ENCODE data around the gene CAMK4. TPM values are rescaled to one million over a fixed set of nuclear protein-coding genes. Genes with fewer than 3 reads are reported as not detected.

The CAMK4 gene
- total RNA-seq, 4 donors from 2014 or later = 0.75 to 5.6 (median 4.7) TPM

DNA sequence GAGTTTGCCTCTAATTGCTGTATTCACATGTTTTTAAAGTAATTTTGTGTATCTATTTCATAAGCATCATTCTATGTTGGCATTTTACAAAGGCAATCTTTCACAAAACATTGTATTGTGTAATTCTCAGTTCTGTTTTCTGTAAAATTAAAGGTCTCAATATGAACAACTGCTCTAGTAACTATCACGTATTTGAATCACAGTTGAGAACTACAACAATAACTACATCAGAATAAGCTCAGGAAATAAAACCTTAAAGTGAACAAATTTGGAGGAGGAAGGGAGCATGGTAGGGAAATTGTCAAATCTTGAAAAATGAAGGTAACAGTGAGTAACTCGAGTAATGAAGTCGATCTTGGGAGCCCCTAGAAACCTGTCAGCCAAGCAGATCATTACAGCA is 22.5 kb upstream of the CAMK4 start:
- H3K4me3 ChIP-seq = no peak overlapping the region
- in situ Hi-C loops (cut with MboI; ENCODE audit: low pct_ligation_motif_present in 1 of 4, low pct_unique_long_range_greater_than_20kb in 1 of 4, low sequenced_read_pairs in 3 of 4) = no loop called here
- TF ChIP-seq POLR2A (IDR thresholded peaks at IDR 0.05) (no peak), EP300 (IDR thresholded peaks at IDR 0.05; ENCODE audit: low read depth) (no peak), POLR2AphosphoS5 (IDR thresholded peaks at IDR 0.05) (no peak)
- TF ChIP-seq, protein P1, sequence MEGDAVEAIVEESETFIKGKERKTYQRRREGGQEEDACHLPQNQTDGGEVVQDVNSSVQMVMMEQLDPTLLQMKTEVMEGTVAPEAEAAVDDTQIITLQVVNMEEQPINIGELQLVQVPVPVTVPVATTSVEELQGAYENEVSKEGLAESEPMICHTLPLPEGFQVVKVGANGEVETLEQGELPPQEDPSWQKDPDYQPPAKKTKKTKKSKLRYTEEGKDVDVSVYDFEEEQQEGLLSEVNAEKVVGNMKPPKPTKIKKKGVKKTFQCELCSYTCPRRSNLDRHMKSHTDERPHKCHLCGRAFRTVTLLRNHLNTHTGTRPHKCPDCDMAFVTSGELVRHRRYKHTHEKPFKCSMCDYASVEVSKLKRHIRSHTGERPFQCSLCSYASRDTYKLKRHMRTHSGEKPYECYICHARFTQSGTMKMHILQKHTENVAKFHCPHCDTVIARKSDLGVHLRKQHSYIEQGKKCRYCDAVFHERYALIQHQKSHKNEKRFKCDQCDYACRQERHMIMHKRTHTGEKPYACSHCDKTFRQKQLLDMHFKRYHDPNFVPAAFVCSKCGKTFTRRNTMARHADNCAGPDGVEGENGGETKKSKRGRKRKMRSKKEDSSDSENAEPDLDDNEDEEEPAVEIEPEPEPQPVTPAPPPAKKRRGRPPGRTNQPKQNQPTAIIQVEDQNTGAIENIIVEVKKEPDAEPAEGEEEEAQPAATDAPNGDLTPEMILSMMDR (IDR thresholded peaks at IDR 0.05) = no peak
- H3K27ac ChIP-seq = no peak overlapping the region
- no peak for DNase-seq
- no peaks in the 10 kb centered on the region for H3K27me3 ChIP-seq
- intact Hi-C loops (cut with DNase I; ENCODE audit: low total_unique reads) = no loop called here
- H3K4me1 ChIP-seq = no peaks in the 10 kb centered on the region
- H3K36me3 ChIP-seq = no peaks in the 10 kb centered on the region
- WGBS, 2 donors (ENCODE audit: low coverage in 1 of 2) = 61 to 69% methylated on average over 2 to 3 of the region's 3 CpGs
- no peaks in the 10 kb centered on the region for H3K9me3 ChIP-seq

GRCh38 chr5:111211341-111211740 is 12.8 kb upstream of the CAMK4 start:
- intact Hi-C loops (cut with DNase I; ENCODE audit: low total_unique reads) (no loop called here), in situ Hi-C loops (cut with MboI; ENCODE audit: low pct_ligation_motif_present in 1 of 4, low pct_unique_long_range_greater_than_20kb in 1 of 4, low sequenced_read_pairs in 3 of 4) (no loop called here)
- no peaks in the 10 kb centered on the region for H3K36me3 ChIP-seq
- no peak overlapping the region for H3K4me3 ChIP-seq
- WGBS, 2 donors (ENCODE audit: low coverage in 1 of 2) = 10 to 43% methylated on average over 1 of the region's 1 CpG
- TF ChIP-seq EP300 (IDR thresholded peaks at IDR 0.05; ENCODE audit: low read depth) = no peak
- TF ChIP-seq, protein P1 (IDR thresholded peaks at IDR 0.05) = no peak
- TF ChIP-seq POLR2AphosphoS5 (IDR thresholded peaks at IDR 0.05) = no peak
- no peak for TF ChIP-seq POLR2A (IDR thresholded peaks at IDR 0.05)
- H3K9me3 ChIP-seq = no peaks in the 10 kb centered on the region
- no peak overlapping the region for H3K27ac ChIP-seq
- DNase-seq = no peak
- H3K4me1 ChIP-seq = no peaks in the 10 kb centered on the region
- H3K27me3 ChIP-seq = no peaks in the 10 kb centered on the region

DNA sequence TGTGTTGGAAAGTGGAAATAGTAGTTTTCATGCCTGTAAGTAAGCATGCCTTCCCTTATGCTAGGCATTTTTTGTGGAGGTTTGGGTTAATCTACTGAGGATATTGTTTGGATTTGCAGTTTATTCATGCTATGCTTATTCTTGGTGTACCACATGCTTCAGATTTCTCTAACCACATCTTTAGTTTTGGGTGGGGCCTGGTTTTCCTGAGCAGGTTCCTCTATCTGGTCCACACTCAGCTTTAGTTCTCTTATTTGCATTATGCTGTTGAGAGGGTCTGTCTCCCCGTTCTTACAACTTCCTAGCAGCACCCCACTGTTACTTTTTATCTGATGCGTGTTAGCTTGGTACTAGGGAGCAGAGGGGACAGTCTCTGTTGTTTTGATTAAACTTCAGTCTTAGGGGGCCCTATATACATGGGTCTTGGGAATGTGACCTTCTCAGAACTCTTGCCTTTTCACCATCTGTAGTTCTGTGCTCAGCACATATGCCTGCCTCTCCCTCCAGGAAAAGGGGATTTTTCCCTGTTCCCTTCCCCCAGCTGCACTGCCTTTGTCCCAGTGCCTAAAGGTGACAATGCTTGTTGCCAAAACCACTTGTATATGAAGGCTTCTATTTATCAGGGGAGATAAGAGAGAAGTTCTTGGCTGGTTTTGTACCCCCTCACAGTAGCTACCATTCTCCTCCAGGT is 10.0 kb upstream of the CAMK4 start:
- TF ChIP-seq POLR2AphosphoS5 (IDR thresholded peaks at IDR 0.05) (no peak), EP300 (IDR thresholded peaks at IDR 0.05; ENCODE audit: low read depth) (no peak), POLR2A (IDR thresholded peaks at IDR 0.05) (no peak)
- TF ChIP-seq, protein P1 (IDR thresholded peaks at IDR 0.05) = no peak

DNA sequence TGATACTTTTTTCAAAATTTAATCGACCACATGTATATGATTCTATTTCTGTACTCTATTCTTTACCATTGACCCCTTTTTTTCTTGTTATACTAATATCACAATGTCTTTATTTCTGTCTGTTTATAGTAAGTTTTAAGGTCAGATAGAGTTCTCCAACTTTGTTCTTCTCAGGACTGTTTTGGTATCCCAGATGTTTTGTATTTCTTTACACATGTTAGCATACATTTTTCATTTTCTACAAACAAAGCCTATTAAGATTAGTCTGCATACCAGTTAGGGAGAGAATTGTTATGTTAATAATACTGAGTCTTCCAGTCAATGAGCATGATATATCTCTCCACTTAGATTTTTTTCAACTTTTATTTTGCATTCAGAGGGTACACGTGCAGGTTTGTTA is 8.2 kb upstream of the CAMK4 start:
- no peak for TF ChIP-seq EP300 (IDR thresholded peaks at IDR 0.05; ENCODE audit: low read depth)
- in situ Hi-C loops (cut with MboI; ENCODE audit: low pct_ligation_motif_present in 1 of 4, low pct_unique_long_range_greater_than_20kb in 1 of 4, low sequenced_read_pairs in 3 of 4) = no loop called here
- intact Hi-C loops (cut with DNase I; ENCODE audit: low total_unique reads) = no loop called here
- Histone ChIP-seq H3K4me1 (no peaks in the 10 kb centered on the region), H3K4me3 (no peak overlapping the region), H3K27me3 (no peaks in the 10 kb centered on the region), H3K27ac (no peak overlapping the region), H3K36me3 (no peaks in the 10 kb centered on the region), H3K9me3 (no peaks in the 10 kb centered on the region)
- DNase-seq = no peak
- 85 to 97% methylated on average over 2 of the region's 2 CpGs for WGBS, 2 donors (ENCODE audit: low coverage in 1 of 2)

More for the DNA sequence above, 10.0 kb upstream of the CAMK4 start:
- no peaks in the 10 kb centered on the region for H3K9me3 ChIP-seq
- intact Hi-C loops (cut with DNase I; ENCODE audit: low total_unique reads) = no loop called here
- WGBS, 2 donors (ENCODE audit: low coverage in 1 of 2) = 61 to 74% methylated on average over 2 of the region's 2 CpGs
- H3K4me3 ChIP-seq = no peak overlapping the region
- H3K27me3 ChIP-seq = no peaks in the 10 kb centered on the region
- H3K27ac ChIP-seq = no peak overlapping the region
- no peaks in the 10 kb centered on the region for H3K4me1 ChIP-seq
- no peak for DNase-seq
- in situ Hi-C loops (cut with MboI; ENCODE audit: low pct_ligation_motif_present in 1 of 4, low pct_unique_long_range_greater_than_20kb in 1 of 4, low sequenced_read_pairs in 3 of 4) = no loop called here
- H3K36me3 ChIP-seq = no peaks in the 10 kb centered on the region

- TF ChIP-seq POLR2A (IDR thresholded peaks at IDR 0.05) = no peak
- TF ChIP-seq POLR2AphosphoS5 (IDR thresholded peaks at IDR 0.05) = no peak
- no peak for TF ChIP-seq EP300 (IDR thresholded peaks at IDR 0.05; ENCODE audit: low read depth)
- TF ChIP-seq, protein P1 (IDR thresholded peaks at IDR 0.05) = no peak
- Histone ChIP-seq H3K27me3 (peaks cover 28% of the 10 kb centered on the region), H3K36me3 (no peaks in the 10 kb centered on the region), H3K4me1 (peaks cover 0 to 14% (median 5%) of the 10 kb centered on the region in 4 donors), H3K4me3 (no peak overlapping the region), H3K27ac (no peak overlapping the region), H3K9me3 (no peaks in the 10 kb centered on the region)
- no peak for DNase-seq
- 83 to 93% methylated on average over 1 of the region's 1 CpG for WGBS, 2 donors (ENCODE audit: low coverage in 1 of 2)
- in situ Hi-C loops (cut with MboI; ENCODE audit: low pct_ligation_motif_present in 1 of 4, low pct_unique_long_range_greater_than_20kb in 1 of 4, low sequenced_read_pairs in 3 of 4) (no loop called here), intact Hi-C loops (cut with DNase I; ENCODE audit: low total_unique reads) (no loop called here)
These were observed 3.0 kb upstream of the CAMK4 start for GRCh38 chr5:111221139-111221538.

Data from transverse colon (tissue), 4 donors.